ENCODE data around the gene PAXX. TPM values are rescaled to one million over a fixed set of nuclear protein-coding genes. Genes with fewer than 3 reads are reported as not detected.

PAXX gene
- total RNA-seq, 1 donor from 2014 or later: 10.0 TPM

- DNase-seq (ENCODE audit: low read depth) (no peak), FAIRE-seq (no peak)
- no peak overlapping the region for H3K4me3 ChIP-seq (ENCODE audit: low read depth, low read length)
- TF ChIP-seq CTCF (IDR thresholded peaks at IDR 0.05; ENCODE audit: insufficient read depth, low read length, severe bottlenecking): no peak
- H3K36me3 ChIP-seq (ENCODE audit: control insufficient read depth, insufficient read depth, low read length): peaks cover 7% of the 10 kb centered on the region
- H3K27me3 ChIP-seq (ENCODE audit: control insufficient read depth, insufficient read depth, low read length): no peaks in the 10 kb centered on the region
These were observed 25.7 kb downstream of the PAXX start for GRCh38 chr9:137017791-137018497.

GRCh38 chr9:137018761-137019559, 26.7 kb downstream of the PAXX start:
- H3K27me3 ChIP-seq (ENCODE audit: control insufficient read depth, insufficient read depth, low read length): no peaks in the 10 kb centered on the region
- FAIRE-seq (no peak), DNase-seq (ENCODE audit: low read depth) (no peak)
- H3K4me3 ChIP-seq (ENCODE audit: low read depth, low read length): no peak overlapping the region
- TF ChIP-seq CTCF (IDR thresholded peaks at IDR 0.05; ENCODE audit: insufficient read depth, low read length, severe bottlenecking): no peak
- peaks cover 7% of the 10 kb centered on the region for H3K36me3 ChIP-seq (ENCODE audit: control insufficient read depth, insufficient read depth, low read length)

GRCh38 chr9:137019891-137020683, 27.9 kb downstream of the PAXX start:
- peaks cover 3% of the 10 kb centered on the region for H3K36me3 ChIP-seq (ENCODE audit: control insufficient read depth, insufficient read depth, low read length)

GRCh38 chr9:137020771-137021567, 28.7 kb downstream of the PAXX start:
- Histone ChIP-seq H3K27me3 (ENCODE audit: control insufficient read depth, insufficient read depth, low read length) (no peaks in the 10 kb centered on the region), H3K4me3 (ENCODE audit: low read depth, low read length) (no peak overlapping the region), H3K36me3 (ENCODE audit: control insufficient read depth, insufficient read depth, low read length) (peaks cover 2% of the 10 kb centered on the region)
- DNase-seq (ENCODE audit: low read depth): no peak
- no peak for FAIRE-seq
- TF ChIP-seq CTCF (IDR thresholded peaks at IDR 0.05; ENCODE audit: insufficient read depth, low read length, severe bottlenecking): no peak

More at GRCh38 chr9:137019891-137020683, 27.9 kb downstream of the PAXX start:
- no peak for TF ChIP-seq CTCF (IDR thresholded peaks at IDR 0.05; ENCODE audit: insufficient read depth, low read length, severe bottlenecking)
- H3K27me3 ChIP-seq (ENCODE audit: control insufficient read depth, insufficient read depth, low read length): no peaks in the 10 kb centered on the region
- no peak overlapping the region for H3K4me3 ChIP-seq (ENCODE audit: low read depth, low read length)
- no peak for DNase-seq (ENCODE audit: low read depth)
- FAIRE-seq: no peak

GRCh38 chr9:137021568-137021978, 29.4 kb downstream of the PAXX start:
- Histone ChIP-seq H3K27me3 (ENCODE audit: control insufficient read depth, insufficient read depth, low read length) (no peaks in the 10 kb centered on the region), H3K36me3 (ENCODE audit: control insufficient read depth, insufficient read depth, low read length) (no peaks in the 10 kb centered on the region), H3K4me3 (ENCODE audit: low read depth, low read length) (no peak overlapping the region)
- DNase-seq (ENCODE audit: low read depth): no peak
- no peak for FAIRE-seq
- no peak for TF ChIP-seq CTCF (IDR thresholded peaks at IDR 0.05; ENCODE audit: insufficient read depth, low read length, severe bottlenecking)

Measured in bronchial epithelial cell (primary cell).